PFSK-1 (cell line): ENCODE results near the gene ABCC10.

Experiments used
- FOXP2 ChIP-seq: optimal IDR thresholded peaks from 2 replicates; pipeline ENCODE3; 2011; ENCODE audit warnings: borderline replicate concordance, control low read depth, inconsistent platforms; ENCODE audit not compliant: insufficient read depth; ENCODE audit errors: extremely low read length, extremely low read depth
- POLR2AphosphoS5 ChIP-seq: IDR thresholded peaks from 2 replicates; pipeline ENCODE4 v1.6.1; 2012; ENCODE audit warnings: low read depth, mild to moderate bottlenecking, control low read depth, low read length, moderate library complexity
- SIN3A ChIP-seq: IDR thresholded peaks from 2 replicates; pipeline ENCODE4 v1.6.1; 2012; ENCODE audit warnings: mild to moderate bottlenecking, low read length, moderate library complexity, borderline replicate concordance; ENCODE audit not compliant: insufficient read depth
- TAF1 ChIP-seq: IDR thresholded peaks from 2 replicates; pipeline ENCODE4 v1.6.1; 2012; ENCODE audit warnings: low read length, control low read depth, borderline replicate concordance; ENCODE audit not compliant: insufficient read depth
- TF ChIP-seq, protein P1 (sequence below), 2 experiments: IDR thresholded peaks; 2 replicates each; pipeline versions ENCODE4 v1.6.1 to v1.8.0; 2011 to 2012; ENCODE audit warnings: low read depth in 2 of 2, low read length in 2 of 2, control low read depth in 1 of 2, inconsistent platforms in 1 of 2, mild to moderate bottlenecking in 1 of 2, moderate library complexity in 1 of 2; ENCODE audit not compliant: insufficient read depth in 1 of 2

DNA sequence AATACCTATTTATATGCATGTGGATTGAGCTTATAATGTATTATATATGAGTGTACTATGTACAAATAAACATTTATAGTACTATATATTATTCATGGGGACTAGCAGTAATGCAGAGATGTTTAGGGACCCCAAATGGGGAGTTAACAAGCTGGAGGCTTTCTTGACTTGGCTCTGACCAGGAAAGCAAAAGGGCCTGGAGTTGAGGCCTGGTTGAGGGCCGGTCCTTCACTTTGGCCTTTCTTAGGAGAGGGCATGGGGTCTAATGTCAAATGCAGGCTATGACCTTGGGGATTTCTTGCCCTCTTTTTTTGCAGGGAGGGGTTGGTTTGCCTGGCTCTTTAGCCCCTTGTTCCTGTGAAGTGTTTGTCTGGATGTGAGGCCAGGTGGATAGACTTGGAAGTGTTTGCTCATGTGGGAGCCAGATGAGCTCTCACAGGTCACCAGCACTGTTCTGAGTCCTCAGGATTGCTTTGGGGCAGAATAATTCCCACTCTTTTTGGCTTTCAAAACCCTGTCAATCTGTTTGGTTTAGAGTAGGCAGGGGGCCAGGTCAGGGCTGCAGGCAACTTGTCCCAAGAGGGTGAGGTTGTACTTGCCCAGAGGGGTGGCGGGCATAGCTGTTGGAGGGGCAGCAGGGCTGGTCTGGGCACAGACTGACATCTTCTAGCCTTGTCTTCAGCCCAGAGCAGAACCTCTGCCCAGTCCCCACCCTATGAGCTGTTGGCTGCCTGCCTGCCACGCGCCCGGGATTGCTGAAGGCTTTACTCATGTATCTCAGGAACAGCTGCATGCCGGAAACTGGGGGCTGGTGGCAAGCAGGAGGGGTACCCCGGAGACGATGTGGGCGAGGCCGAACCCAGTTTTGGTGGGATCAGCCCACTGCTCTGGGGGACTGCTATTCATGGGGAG lies 64.7 kb downstream of the ABCC10 start:
- TF ChIP-seq POLR2AphosphoS5 (no peak), TAF1 (no peak), FOXP2 (no peak), SIN3A (no peak)
- TF ChIP-seq, protein P1, sequence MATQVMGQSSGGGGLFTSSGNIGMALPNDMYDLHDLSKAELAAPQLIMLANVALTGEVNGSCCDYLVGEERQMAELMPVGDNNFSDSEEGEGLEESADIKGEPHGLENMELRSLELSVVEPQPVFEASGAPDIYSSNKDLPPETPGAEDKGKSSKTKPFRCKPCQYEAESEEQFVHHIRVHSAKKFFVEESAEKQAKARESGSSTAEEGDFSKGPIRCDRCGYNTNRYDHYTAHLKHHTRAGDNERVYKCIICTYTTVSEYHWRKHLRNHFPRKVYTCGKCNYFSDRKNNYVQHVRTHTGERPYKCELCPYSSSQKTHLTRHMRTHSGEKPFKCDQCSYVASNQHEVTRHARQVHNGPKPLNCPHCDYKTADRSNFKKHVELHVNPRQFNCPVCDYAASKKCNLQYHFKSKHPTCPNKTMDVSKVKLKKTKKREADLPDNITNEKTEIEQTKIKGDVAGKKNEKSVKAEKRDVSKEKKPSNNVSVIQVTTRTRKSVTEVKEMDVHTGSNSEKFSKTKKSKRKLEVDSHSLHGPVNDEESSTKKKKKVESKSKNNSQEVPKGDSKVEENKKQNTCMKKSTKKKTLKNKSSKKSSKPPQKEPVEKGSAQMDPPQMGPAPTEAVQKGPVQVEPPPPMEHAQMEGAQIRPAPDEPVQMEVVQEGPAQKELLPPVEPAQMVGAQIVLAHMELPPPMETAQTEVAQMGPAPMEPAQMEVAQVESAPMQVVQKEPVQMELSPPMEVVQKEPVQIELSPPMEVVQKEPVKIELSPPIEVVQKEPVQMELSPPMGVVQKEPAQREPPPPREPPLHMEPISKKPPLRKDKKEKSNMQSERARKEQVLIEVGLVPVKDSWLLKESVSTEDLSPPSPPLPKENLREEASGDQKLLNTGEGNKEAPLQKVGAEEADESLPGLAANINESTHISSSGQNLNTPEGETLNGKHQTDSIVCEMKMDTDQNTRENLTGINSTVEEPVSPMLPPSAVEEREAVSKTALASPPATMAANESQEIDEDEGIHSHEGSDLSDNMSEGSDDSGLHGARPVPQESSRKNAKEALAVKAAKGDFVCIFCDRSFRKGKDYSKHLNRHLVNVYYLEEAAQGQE (IDR thresholded peaks at IDR 0.05; ENCODE audit: insufficient read depth in 1 of 2, low read depth in 2 of 2, low read length in 2 of 2), result no peak
